Ovary (tissue), 9 donors: ENCODE results near the gene ZNF716. TPM values are rescaled to one million over a fixed set of nuclear protein-coding genes. Genes with fewer than 3 reads are reported as not detected.
"Not testable (repeated sequence)": the region's sequence is repeated elsewhere in the genome, so short reads cannot be mapped to it uniquely, and the experiment has no call there.

ENCODE experiments used
- DNase-seq, 5 donors: peaks; one replicate each; pipeline ENCODE4 v3.0.0-alpha.2; 2019 to 2020
- H3K27ac ChIP-seq, 2 donors: fragments of 200-600 bp; one replicate each; pipeline versions ENCODE4 v1.5.1 to v1.8.0; 2019 to 2022
- H3K27me3 ChIP-seq: fragments of 200-600 bp; one replicate; pipeline ENCODE4 v1.8.0; 2022
- H3K36me3 ChIP-seq: fragments of 200-600 bp; sonication (generic); one replicate; pipeline ENCODE4 v1.5.1; 2019
- H3K4me1 ChIP-seq: one replicate; pipeline ENCODE4 v1.8.1; 2013; ENCODE audit warnings: mild to moderate bottlenecking, moderate library complexity; ENCODE audit not compliant: insufficient read depth
- H3K4me3 ChIP-seq: fragments of 200-600 bp; sonication (generic); one replicate; pipeline ENCODE4 v1.5.1; 2017
- H3K9me3 ChIP-seq, 2 donors: fragments of 200-600 bp in 1 of 2; sonication (generic) in 1 of 2; one replicate each; pipeline versions ENCODE4 v1.5.1 to v1.8.1; 2013 to 2019; ENCODE audit warnings: mild to moderate bottlenecking in 1 of 2, moderate library complexity in 1 of 2
- EP300 ChIP-seq: sonication (generic); formaldehyde crosslinking; IDR thresholded peaks from one replicate; pipeline ENCODE4 v1.6.1; 2017; ENCODE audit warnings: antibody characterized with exemption
- POLR2A ChIP-seq: fragments of 450-650 bp; IDR thresholded peaks from one replicate; pipeline ENCODE4 v1.6.1; 2017; ENCODE audit warnings: antibody characterized with exemption, mild to moderate bottlenecking, moderate library complexity
- WGBS, 3 donors: extraction: QIAGEN DNeasy Blood & Tissue Kit in 1 of 3; methylation state at CpG; one replicate each; pipeline versions ENCODE4 v1.1.5 to v1.1.7; 2013 to 2017; 5-methylcytosine and 5-hydroxymethylcytosine counted together
- intact Hi-C, 4 donors: fragments of 100-400 bp; cut with DNase I; formaldehyde crosslinking; loops; one replicate each; pipeline versions ENCODE4 v1.11.0 to v1.15.1; 2022 to 2023
- polyA plus RNA-seq, 2 donors: library from polyadenylated mRNA; stranded (reverse); fragments of 200-250 nt in 1 of 2; fragments of 350-450 nt in 1 of 2; fragmentation: Illumina TruSeq in 1 of 2; extraction: RNeasy Lipid Tissue Mini Kit (QIAGEN cat#74804) in 1 of 2; gene quantifications; one replicate each; pipeline ENCODE4 v1.2.3, GENCODE V29; 2013 to 2014
- total RNA-seq, 7 donors: library from RNA; depleted of rRNA in 2 of 7; stranded (reverse); fragments of >200 nt in 2 of 7; fragmentation: NEBNext Ultra II Directional in 3 of 7; extraction: Animal tissue kit (Norgen Biotek cat#: 25700) in 3 of 7; gene quantifications; one replicate each; pipeline versions ENCODE4 v1.1.0 to v1.2.4, GENCODE V29; 2016 to 2023
- TF ChIP-seq, protein P1 (sequence below), 3 donors: fragments of 450-650 bp in 2 of 3; fragments of 200-600 bp in 1 of 3; IDR thresholded peaks; one replicate each; pipeline versions ENCODE4 v1.5.1 to v1.8.0; 2016 to 2022; ENCODE audit warnings: antibody characterized with exemption in 3 of 3, mild to moderate bottlenecking in 1 of 3
- donor health status: DM: no; HTN: no; CAD: no; lungs with moderate emphysema.
- donor health status: DM: no; HTN: no; CAD: no.
- donor health status: Bipolar disorder and iron deficiency.
- donor health status: DM: yes; HTN: yes; CAD: no.
- donor health status: DM: no; HTN: no; CAD: no.
- donor health status: DM: yes; HTN: yes; CAD: no.

The ZNF716 gene
- total and polyA plus RNA-seq, 9 donors = not detected

DNA sequence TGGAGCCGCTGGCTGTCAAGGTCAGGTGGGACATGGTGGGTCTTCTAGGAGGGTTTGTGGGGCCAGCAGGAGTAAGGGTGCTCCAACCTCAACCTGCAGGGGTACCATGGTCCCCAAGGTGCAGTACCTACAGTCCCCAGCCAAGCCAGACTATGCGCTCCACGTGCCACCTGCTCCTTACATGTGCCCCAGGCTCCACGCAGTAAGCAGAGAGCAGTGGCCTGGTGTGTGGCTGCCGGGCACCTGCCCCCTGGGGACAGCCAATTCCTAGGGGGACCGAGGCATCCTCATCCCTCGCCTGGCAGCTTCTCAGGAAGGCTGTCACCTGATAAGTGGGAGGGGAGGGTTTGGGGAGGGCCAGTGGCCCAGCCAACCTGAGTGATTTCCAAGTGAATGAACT lies 11.7 kb upstream of the ZNF716 start:
- H3K27me3 ChIP-seq = no peaks in the 10 kb centered on the region
- TF ChIP-seq, protein P1, sequence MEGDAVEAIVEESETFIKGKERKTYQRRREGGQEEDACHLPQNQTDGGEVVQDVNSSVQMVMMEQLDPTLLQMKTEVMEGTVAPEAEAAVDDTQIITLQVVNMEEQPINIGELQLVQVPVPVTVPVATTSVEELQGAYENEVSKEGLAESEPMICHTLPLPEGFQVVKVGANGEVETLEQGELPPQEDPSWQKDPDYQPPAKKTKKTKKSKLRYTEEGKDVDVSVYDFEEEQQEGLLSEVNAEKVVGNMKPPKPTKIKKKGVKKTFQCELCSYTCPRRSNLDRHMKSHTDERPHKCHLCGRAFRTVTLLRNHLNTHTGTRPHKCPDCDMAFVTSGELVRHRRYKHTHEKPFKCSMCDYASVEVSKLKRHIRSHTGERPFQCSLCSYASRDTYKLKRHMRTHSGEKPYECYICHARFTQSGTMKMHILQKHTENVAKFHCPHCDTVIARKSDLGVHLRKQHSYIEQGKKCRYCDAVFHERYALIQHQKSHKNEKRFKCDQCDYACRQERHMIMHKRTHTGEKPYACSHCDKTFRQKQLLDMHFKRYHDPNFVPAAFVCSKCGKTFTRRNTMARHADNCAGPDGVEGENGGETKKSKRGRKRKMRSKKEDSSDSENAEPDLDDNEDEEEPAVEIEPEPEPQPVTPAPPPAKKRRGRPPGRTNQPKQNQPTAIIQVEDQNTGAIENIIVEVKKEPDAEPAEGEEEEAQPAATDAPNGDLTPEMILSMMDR (IDR thresholded peaks at IDR 0.05) = no peak
- TF ChIP-seq POLR2A (no peak), EP300 (no peak)
- H3K4me1 ChIP-seq = no peaks in the 10 kb centered on the region
- no peaks in the 10 kb centered on the region for H3K9me3 ChIP-seq
- no peak overlapping the region for H3K4me3 ChIP-seq
- intact Hi-C loops = no loop called here
- 79 to 83% (median 83%) methylated on average over 7 of the region's 7 CpGs for WGBS, 3 donors
- H3K27ac ChIP-seq = no peak overlapping the region
- no peak for DNase-seq
- no peaks in the 10 kb centered on the region for H3K36me3 ChIP-seq

DNA sequence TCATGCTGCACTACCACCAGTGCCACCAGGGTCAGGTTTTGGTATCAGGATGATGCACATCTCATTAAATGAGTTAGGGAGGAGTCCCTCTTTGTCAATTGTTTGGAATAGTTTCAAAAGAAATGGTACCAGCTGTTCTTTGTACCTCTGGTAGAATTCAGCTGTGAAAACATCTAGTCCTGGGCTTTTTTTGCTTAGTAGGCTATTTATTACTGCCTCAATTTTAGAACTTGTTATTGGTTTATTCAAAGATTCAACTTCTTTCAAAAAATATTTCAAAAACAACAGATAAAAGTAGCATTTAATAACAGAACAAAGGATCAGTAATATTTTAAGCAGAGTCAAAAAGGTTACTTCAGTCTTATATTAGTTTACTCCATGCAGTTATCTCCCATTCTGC lies 6.4 kb upstream of the ZNF716 start:
- intact Hi-C loops = no loop called here
- H3K4me3 ChIP-seq = no peak overlapping the region
- TF ChIP-seq, protein P1 (IDR thresholded peaks at IDR 0.05) = no peak

GRCh38 chr7:57469186-57469828 lies 19.3 kb downstream of the ZNF716 start:
- DNase-seq, H3K27me3 ChIP-seq, intact Hi-C loops, H3K4me1 ChIP-seq, H3K9me3 ChIP-seq, H3K27ac ChIP-seq, H3K4me3 ChIP-seq, H3K36me3 ChIP-seq: not testable (repeated sequence)
- 67 to 72% (median 69%) methylated on average over 3 of the region's 3 CpGs for WGBS, 3 donors

More for the DNA sequence above, 6.4 kb upstream of the ZNF716 start:
- H3K27ac ChIP-seq = no peak overlapping the region
- H3K9me3 ChIP-seq = no peaks in the 10 kb centered on the region
- no peaks in the 10 kb centered on the region for H3K4me1 ChIP-seq
- DNase-seq = no peak
- H3K36me3 ChIP-seq = no peaks in the 10 kb centered on the region
- H3K27me3 ChIP-seq = no peaks in the 10 kb centered on the region

GRCh38 chr7:57480304-57480703 lies 30.3 kb downstream of the ZNF716 start:
- intact Hi-C loops, H3K4me3 ChIP-seq, DNase-seq: not testable (repeated sequence)

GRCh38 chr7:57485022-57485421 lies 35.0 kb downstream of the ZNF716 start:
- H3K4me1 ChIP-seq, H3K27ac ChIP-seq, intact Hi-C loops, H3K9me3 ChIP-seq, DNase-seq, H3K36me3 ChIP-seq, H3K4me3 ChIP-seq, H3K27me3 ChIP-seq: not testable (repeated sequence)
- WGBS, 3 donors = 84 to 90% (median 88%) methylated on average over 21 of the region's 21 CpGs

More at GRCh38 chr7:57480304-57480703, 30.3 kb downstream of the ZNF716 start:
- H3K4me1 ChIP-seq, H3K27ac ChIP-seq, H3K9me3 ChIP-seq, H3K36me3 ChIP-seq, H3K27me3 ChIP-seq: not testable (repeated sequence)

- Histone ChIP-seq H3K9me3 (no peaks in the 10 kb centered on the region), H3K27ac (no peak overlapping the region)
- intact Hi-C loops = no loop called here
These were observed 38.0 kb downstream of the ZNF716 start for GRCh38 chr7:57487957-57488356.

GRCh38 chr7:57495111-57495510 lies 45.1 kb downstream of the ZNF716 start:
- intact Hi-C loops, H3K27me3 ChIP-seq, H3K27ac ChIP-seq, H3K36me3 ChIP-seq, H3K9me3 ChIP-seq, DNase-seq, H3K4me3 ChIP-seq, H3K4me1 ChIP-seq: not testable (repeated sequence)
- 73 to 83% (median 81%) methylated on average over 8 of the region's 8 CpGs for WGBS, 3 donors

More at GRCh38 chr7:57487957-57488356, 38.0 kb downstream of the ZNF716 start:
- no peak for DNase-seq
- Histone ChIP-seq H3K36me3 (no peaks in the 10 kb centered on the region), H3K27me3 (no peaks in the 10 kb centered on the region), H3K4me3 (no peak overlapping the region), H3K4me1 (no peaks in the 10 kb centered on the region)
- 80 to 88% (median 83%) methylated on average over 13 of the region's 13 CpGs for WGBS, 3 donors
- TF ChIP-seq EP300 = no peak
- TF ChIP-seq, protein P1 (IDR thresholded peaks at IDR 0.05) = no peak
- TF ChIP-seq POLR2A = no peak
